Erythroblast (primary cell): ENCODE data around the gene ANKRD6.

Experiments
- GATA1 ChIP-seq: IDR thresholded peaks from 2 replicates; pipeline ENCODE4 v1.6.1; 2011; ENCODE audit warnings: low read depth, mild to moderate bottlenecking, control low read depth, low read length, moderate library complexity
- POLR2A ChIP-seq: IDR thresholded peaks from 2 replicates; pipeline ENCODE4 v1.6.1; 2011; ENCODE audit warnings: mild to moderate bottlenecking, low read length

DNA sequence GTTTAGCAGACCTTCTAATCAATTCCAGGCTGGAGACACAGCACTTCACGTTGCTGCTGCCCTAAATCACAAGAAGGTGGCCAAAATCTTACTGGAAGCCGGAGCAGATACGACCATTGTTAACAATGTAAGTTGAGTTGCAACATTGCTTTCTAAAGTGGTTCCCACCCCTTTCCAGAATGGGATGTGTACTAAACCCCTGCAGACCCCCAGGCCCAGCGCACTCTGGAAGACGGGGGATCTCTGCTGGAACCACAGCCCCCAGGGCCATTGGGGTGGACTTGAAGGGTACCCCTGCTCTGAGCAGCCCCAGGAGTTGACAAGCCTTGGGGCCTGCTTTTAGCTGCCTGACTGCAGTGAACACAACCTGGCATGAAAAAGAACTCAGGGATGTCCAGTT, 183.6 kb downstream of the ANKRD6 start:
- TF ChIP-seq POLR2A (no peak), GATA1 (no peak)
